Measurements from ENCODE around the gene MUC2. TPM values are rescaled to one million over a fixed set of nuclear protein-coding genes. Genes with fewer than 3 reads are reported as not detected.
A peak's percentile ranks its signal among the peaks of the same experiment; 100 is the strongest.

Gene MUC2
- total and polyA plus RNA-seq, 2 of the 4 experiments (the other 2 are of a cell fraction), result not detected

DNA sequence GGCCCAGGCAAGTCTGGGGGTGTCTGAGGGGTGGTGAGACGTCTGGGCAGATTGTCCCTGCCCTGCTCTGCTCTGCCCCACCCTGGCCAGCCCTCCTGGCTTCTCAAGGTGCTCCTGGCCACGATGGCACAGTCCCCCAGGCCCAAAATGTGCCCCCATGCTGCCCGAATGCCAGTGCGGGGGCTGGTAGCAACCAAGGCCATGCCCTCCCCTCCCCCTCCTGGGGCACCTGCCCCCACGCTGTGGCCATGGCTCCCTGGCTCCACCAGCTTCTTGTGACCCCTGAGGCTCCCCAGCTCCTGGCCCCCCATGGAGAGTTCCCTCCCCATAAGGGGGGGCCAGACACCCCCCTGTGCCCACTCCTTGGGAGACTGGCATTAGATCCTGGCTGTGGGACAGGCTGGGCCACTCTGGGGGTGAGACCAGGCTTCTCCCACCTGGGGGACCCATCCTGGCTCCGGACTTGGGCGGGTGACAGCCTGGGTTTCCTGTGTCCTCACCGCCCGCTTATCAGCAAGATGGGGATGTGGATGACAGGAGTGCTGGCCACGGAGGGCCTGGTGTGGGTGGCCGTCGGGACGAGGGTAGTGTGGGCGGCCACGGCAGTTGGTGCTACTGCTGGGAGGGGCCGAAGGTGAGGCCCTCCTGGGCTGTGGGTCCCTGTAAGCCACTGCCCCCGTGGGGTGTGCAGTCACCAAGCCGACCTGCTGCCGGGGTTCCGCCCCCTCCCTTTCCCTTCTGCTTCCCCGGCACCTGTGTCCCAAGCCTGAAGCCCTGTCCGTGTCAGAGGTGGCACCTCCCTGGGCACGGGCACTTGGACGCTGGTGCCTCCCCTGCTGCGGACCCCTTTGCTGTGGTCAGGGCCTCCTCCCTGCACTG is 22.3 kb upstream of the MUC2 start (continued):
- TF ChIP-seq MXI1 (IDR thresholded peaks at IDR 0.05; ENCODE audit: borderline replicate concordance, low read depth, low read length), result no peak

DNA sequence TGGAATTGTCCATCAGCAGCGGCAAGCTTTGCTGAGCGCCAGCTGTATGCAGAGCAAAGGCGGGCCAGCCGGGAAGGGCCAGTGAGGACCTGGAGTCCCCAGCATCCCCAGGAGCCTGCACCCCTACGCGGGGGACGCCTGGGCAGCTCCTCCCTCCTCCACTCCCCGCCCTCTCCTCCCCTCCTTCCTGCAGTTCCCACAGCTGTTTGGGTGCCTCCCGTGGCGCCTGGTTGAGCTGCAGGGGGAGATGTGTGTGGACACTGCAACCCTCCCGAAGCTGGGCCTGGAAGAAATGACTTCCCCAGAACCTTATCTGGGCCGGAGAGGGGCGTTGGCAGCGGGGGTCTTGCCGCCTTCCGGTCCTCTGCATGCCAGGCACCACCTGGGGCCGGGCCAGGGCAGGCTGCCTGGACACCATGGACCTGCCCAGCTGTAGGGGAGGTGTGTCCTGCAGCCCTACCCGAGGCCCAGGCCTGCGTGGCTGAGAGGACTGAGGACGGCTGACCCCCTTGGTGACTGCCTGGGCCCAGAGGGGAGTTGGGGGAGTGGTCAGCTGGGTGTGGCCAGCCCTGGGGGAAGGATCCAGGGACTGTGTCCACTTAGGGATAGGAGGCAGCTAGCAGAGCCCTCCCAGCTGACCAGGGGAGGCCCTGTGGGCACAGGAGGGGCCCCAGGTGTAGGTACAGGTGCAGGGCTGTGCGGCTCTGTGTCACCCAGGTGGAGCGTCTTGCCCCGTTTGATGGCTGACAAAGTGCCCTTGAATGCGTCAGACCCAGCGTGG is 21.4 kb upstream of the MUC2 start:
- ATAC-seq (ENCODE audit: low read depth), result peak; percentile 50
- Histone ChIP-seq H3K4me2 (ENCODE audit: low read depth, low read length) (no peak overlapping the region), H3K9ac (ENCODE audit: low read depth, low read length) (no peak overlapping the region), H3K4me3 (ENCODE audit: insufficient read depth, low read depth, low read length) (no peak overlapping the region), H4K8ac (ENCODE audit: low read depth in 2 of 2, low read length in 2 of 2) (no peak overlapping the region), H3K79me1 (ENCODE audit: low read depth in 1 of 2, low read length in 2 of 2) (no peaks in the 10 kb centered on the region), H3K18ac (ENCODE audit: low read depth, low read length) (no peak overlapping the region), H3K56ac (ENCODE audit: extremely low read depth, insufficient read depth, low read length) (no peak overlapping the region), H2AK5ac (ENCODE audit: low read depth, low read length) (no peak overlapping the region), H2AFZ (replicated peaks; ENCODE audit: low read length, poor library complexity) (no peak overlapping the region), H3K27ac (ENCODE audit: insufficient read depth, low read length) (no peak overlapping the region), H4K91ac (ENCODE audit: insufficient read depth, low read depth, low read length) (no peak overlapping the region), H4K5ac (ENCODE audit: low read depth, low read length) (no peak overlapping the region), H4K20me1 (ENCODE audit: insufficient read depth, low read length) (no peaks in the 10 kb centered on the region), H2BK20ac (ENCODE audit: low read depth, low read length) (no peak overlapping the region), H2BK5ac (ENCODE audit: low read depth, low read length, poor library complexity, severe bottlenecking) (no peak overlapping the region), H2BK15ac (ENCODE audit: low read depth, low read length) (no peak overlapping the region), H2AK9ac (replicated peaks; ENCODE audit: low read depth, low read length, poor library complexity) (peak overlapping the region; percentile 16), H3K23ac (ENCODE audit: low read depth, low read length) (no peak overlapping the region), H3K27me3 (ENCODE audit: control insufficient read depth, insufficient read depth, low read length) (peaks cover 16% of the 10 kb centered on the region), H2BK120ac (ENCODE audit: low read depth, low read length) (no peak overlapping the region), H3K9me1 (ENCODE audit: insufficient read depth, low read length) (no peaks in the 10 kb centered on the region), H3K4me1 (ENCODE audit: control insufficient read depth, insufficient read depth, low read length) (peaks cover 5% of the 10 kb centered on the region; the same call in 1 of the 2 replicates), H3K36me3 (ENCODE audit: control insufficient read depth, insufficient read depth, low read length) (no peaks in the 10 kb centered on the region), H3K14ac (replicated peaks; ENCODE audit: low read depth, low read length) (no peak overlapping the region), H3K9me3 (ENCODE audit: control insufficient read depth, insufficient read depth, low read length) (no peaks in the 10 kb centered on the region), H3K4ac (ENCODE audit: low read depth, low read length) (no peak overlapping the region)
- ChIA-PET CTCF (no interaction called here), POLR2A (ENCODE audit: unreplicated experiment) (no interaction called here)
- 69% methylated on average over 7 of the region's 25 CpGs; no CpG with 5 or more reads in 1 of the 2 experiments for WGBS, 2 experiments (ENCODE audit: extremely low coverage in 2 of 2, insufficient read length in 1 of 2)
- in situ Hi-C loops (cut with MboI; ENCODE audit: low sequenced_read_pairs), result no loop called here
- no peak for DNase-seq
- intact Hi-C loops (cut with micrococcal nuclease), result loop anchor here (10.0 kb wide), 1 partner anchor 209 kb away; the partner anchor contains the start of genes POLR2L and TSPAN4
- dilution Hi-C loops (cut with HindIII; ENCODE audit: low sequenced_read_pairs, unreplicated experiment), result no loop called here
- BruUV-seq (replicated peaks), result no TSS peak
- TF ChIP-seq NFE2L2 (IDR thresholded peaks at IDR 0.05; ENCODE audit: low read depth, low read length), result no peak
- TF ChIP-seq, protein P1, sequence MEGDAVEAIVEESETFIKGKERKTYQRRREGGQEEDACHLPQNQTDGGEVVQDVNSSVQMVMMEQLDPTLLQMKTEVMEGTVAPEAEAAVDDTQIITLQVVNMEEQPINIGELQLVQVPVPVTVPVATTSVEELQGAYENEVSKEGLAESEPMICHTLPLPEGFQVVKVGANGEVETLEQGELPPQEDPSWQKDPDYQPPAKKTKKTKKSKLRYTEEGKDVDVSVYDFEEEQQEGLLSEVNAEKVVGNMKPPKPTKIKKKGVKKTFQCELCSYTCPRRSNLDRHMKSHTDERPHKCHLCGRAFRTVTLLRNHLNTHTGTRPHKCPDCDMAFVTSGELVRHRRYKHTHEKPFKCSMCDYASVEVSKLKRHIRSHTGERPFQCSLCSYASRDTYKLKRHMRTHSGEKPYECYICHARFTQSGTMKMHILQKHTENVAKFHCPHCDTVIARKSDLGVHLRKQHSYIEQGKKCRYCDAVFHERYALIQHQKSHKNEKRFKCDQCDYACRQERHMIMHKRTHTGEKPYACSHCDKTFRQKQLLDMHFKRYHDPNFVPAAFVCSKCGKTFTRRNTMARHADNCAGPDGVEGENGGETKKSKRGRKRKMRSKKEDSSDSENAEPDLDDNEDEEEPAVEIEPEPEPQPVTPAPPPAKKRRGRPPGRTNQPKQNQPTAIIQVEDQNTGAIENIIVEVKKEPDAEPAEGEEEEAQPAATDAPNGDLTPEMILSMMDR (conservative IDR thresholded peaks at IDR 0.05; ENCODE audit: low read depth, low read length), result no peak
- TF ChIP-seq MAFK (IDR thresholded peaks at IDR 0.05; ENCODE audit: low read depth, low read length), result no peak
- TF ChIP-seq USF2 (IDR thresholded peaks at IDR 0.05; ENCODE audit: low read depth, low read length), result no peak
- TF ChIP-seq RFX5 (IDR thresholded peaks at IDR 0.05; ENCODE audit: low read depth, low read length), result no peak
- no peak for TF ChIP-seq RCOR1 (IDR thresholded peaks at IDR 0.05; ENCODE audit: insufficient replicate concordance, low read length)
- no peak for TF ChIP-seq RAD21 (IDR thresholded peaks at IDR 0.05; ENCODE audit: low read length)
- TF ChIP-seq MXI1 (IDR thresholded peaks at IDR 0.05; ENCODE audit: borderline replicate concordance, low read depth, low read length), result no peak
- no peak for TF ChIP-seq CEBPB (IDR thresholded peaks at IDR 0.05; ENCODE audit: low read depth, low read length)
- no peak for TF ChIP-seq MAZ (IDR thresholded peaks at IDR 0.05; ENCODE audit: borderline replicate concordance, low read depth, low read length)
- TF ChIP-seq FOS (IDR thresholded peaks at IDR 0.05; ENCODE audit: low read depth, low read length), result no peak
- TF ChIP-seq POLR2A (IDR thresholded peaks at IDR 0.05; ENCODE audit: low read depth, low read length), result no peak
- TF ChIP-seq BHLHE40 (IDR thresholded peaks at IDR 0.05; ENCODE audit: low read depth, low read length), result no peak

All from IMR-90 (cell line).